Right renal pelvis (tissue), 4 donors: Measurements from ENCODE around the gene ANKS3. TPM values are rescaled to one million over a fixed set of nuclear protein-coding genes. Genes with fewer than 3 reads are reported as not detected.
"Not testable (repeated sequence)": the region's sequence is repeated elsewhere in the genome, so short reads cannot be mapped to it uniquely, and the experiment has no call there.

Source experiments
- DNase-seq, 4 donors: peaks; one replicate each; pipeline ENCODE4 v3.0.0-alpha.2; 2013; ENCODE audit warnings: low read depth in 4 of 4, low spot score in 3 of 4, missing footprints in 1 of 4
- polyA plus RNA-seq, 4 donors: library from polyadenylated mRNA; unstranded; fragments of 120-200 nt; gene quantifications; one replicate each; pipeline ENCODE4 v1.2.1, GENCODE V29; 2013; ENCODE audit not compliant: insufficient read length in 4 of 4

The ANKS3 gene
- polyA plus RNA-seq, 4 donors = 20.8 to 24.0 (median 22.8) TPM

DNA sequence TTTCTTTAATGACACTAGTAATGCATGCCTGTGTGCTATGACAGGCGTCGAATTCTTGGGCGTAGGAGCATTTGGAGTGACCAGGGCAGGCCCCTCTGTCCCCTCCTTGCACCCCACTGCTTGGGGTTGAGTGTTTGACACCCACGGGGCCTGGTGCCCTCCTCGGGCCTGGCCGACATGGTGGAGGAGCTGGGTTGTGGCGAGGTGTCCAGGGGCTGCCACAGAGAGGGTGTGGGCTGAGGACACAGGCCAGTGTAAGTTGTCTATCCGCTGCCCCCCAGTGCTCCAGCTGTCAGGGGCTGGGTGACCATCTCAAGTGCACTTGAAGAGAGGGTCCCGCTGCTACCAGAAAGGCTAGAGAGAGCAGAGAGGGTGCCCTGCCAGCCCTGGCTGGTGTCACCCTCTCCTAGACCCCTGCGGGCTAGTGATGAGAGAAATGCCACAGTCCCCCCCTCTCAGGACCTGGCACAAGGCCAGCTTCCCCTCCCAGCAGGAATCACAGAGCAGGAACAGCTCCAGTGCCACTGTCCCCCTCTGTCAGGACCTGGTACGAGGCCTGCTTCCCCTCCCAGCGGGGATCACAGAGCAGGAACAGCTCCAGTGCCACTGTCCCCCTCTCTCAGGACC is 79.0 kb downstream of the ANKS3 start:
- DNase-seq = no peak

GRCh38 chr16:4654011-4654963 is 79.8 kb downstream of the ANKS3 start:
- DNase-seq = no peak

DNA sequence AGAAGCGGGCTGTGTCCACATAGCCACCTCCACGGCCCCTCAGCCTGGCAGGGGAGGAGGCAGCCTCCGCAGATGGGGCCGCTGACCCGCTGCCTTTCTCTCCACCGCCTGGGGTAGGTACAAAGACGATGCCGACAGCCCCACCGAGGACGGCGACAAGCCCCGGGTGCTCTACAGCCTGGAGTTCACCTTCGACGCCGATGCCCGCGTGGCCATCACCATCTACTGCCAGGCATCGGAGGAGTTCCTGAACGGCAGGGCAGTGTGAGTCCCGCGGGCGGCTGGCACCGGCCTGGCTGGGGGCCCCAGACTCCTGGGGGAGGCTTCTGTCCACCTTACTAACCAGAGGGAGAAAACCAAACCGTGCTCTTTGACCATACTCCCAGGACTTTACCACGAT is 81.5 kb downstream of the ANKS3 start:
- no peak for DNase-seq

DNA sequence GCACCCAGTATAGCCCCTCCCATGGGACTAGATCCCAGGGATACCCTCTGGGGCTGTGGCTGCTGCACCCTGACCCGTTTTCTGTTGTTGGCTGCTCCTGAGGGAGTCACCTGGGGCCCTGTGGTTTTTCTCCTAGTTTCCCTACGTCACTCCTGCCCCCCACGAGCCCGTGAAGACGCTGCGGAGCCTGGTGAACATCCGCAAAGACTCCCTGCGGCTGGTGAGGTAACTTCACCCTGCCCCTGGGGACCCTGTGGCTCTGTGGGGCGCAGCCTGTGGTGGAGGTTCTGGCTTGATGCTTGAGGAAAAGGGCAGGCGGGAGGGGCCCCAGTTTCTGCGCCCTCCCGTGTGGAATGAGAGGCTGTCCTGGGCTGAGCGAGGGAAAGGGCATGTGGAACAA is 82.2 kb downstream of the ANKS3 start:
- DNase-seq = no peak

- not testable (repeated sequence) for DNase-seq
These were observed 83.5 kb downstream of the ANKS3 start for GRCh38 chr16:4650443-4651074.

DNA sequence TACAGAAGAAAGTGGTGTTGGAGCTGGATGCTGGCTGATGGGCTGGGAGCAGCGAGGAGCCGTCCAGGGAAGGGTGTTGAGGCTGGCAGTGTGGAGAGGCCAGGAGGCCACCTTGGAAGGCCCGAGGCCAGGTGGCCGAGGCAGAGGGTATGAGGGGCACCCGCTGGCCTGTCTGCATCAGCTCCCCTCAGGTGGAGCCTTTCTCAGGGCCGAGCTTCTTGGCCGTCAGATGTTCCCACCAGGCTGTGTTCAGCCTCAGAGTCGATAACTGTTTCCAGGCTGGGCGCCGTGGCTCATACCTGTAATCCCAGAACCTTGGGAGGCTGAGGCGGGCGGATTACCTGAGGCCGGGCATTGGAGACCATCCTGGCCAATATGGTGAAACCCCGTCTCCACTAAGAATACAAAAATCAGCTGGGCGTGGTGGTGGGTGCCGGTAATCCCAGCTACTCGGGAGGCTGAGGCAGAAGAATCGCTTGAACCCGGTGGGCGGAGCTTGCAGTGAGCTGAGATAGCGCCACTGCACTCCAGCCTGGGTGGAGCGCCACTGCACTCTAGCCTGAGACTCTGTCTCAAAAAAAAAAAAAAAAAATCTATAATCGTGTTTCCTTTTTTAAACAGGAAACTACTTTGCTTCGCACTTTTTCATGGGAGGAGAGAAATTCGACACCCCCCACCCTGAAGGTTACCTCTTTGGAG is 84.2 kb downstream of the ANKS3 start:
- DNase-seq = no peak

DNA sequence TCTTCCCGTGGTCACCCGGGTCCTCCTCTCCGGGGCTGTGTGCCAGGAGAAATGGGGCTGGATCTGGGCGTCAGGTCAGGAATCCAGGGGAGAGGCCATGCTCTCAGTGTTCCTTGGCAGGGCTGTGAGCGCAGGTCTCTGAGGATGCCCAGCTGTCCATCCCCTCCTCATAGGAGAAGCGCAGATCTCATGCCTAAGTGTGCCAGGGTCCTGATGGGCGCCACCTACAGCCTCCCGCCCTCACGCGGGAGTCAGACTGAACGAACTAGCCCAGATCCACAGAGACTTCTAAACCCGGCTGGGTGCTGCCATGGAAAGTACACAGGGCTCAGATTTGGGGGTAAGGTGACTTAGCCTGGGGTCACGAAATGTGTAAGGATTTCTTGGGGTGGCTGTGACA is 85.2 kb downstream of the ANKS3 start:
- DNase-seq = no peak

DNA sequence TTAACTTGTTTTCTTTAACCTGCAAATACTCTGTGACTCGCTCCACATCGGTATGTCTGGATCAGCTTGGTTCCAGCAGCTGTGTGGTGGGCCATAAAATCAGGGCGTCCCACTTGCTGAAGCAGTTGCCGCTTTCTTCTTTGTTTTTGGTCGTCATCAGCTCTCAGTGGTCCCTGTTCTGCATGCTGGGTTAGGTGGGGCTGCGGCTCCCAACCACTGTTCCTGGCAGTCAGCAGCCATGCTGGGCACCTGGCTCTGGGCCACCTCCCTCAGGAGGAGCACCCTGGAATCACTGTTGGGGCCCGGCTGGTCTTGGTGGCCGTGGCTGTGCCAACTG is 86.5 kb downstream of the ANKS3 start:
- DNase-seq = no peak

- no peak for DNase-seq
These were observed 87.1 kb downstream of the ANKS3 start for GRCh38 chr16:4646773-4647643.

Other genes with a start within 250 kb of the ANKS3 start
- gene CDIP1, start 195.5 kb downstream of the ANKS3 start, polyA plus RNA-seq = 10 to 100 TPM; 26.4 to 35.3 (median 31.6) TPM
- under 1 TPM; 0.17 to 0.33 (median 0.26) TPM for gene C16orf96, start 177.9 kb downstream of the ANKS3 start, polyA plus RNA-seq
- gene UBALD1, start 119.4 kb downstream of the ANKS3 start, polyA plus RNA-seq = 10 to 100 TPM; 14.4 to 26.8 (median 15.3) TPM
- 10 to 100 TPM; 42.1 to 63.2 (median 47.1) TPM for gene MGRN1, start 109.4 kb downstream of the ANKS3 start, polyA plus RNA-seq
- 10 to 100 TPM; 39.7 to 55.9 (median 43.3) TPM for gene NUDT16L1, start 40.7 kb downstream of the ANKS3 start, polyA plus RNA-seq
- gene DNAAF8, start 266 bp upstream of the ANKS3 start, polyA plus RNA-seq = 1 to 10 TPM; 2.1 to 2.5 (median 2.3) TPM
- 10 to 100 TPM; 13.8 to 19.2 (median 16.4) TPM for gene ZNF500, start 32.9 kb upstream of the ANKS3 start, polyA plus RNA-seq
- under 1 TPM in 1 of 4 donors, not detected in 3; 0.18 TPM for gene SEPTIN12, start 54.1 kb upstream of the ANKS3 start, polyA plus RNA-seq
- gene SMIM22, start 61.1 kb upstream of the ANKS3 start, polyA plus RNA-seq = 10 to 100 TPM in 2 of 4 donors, 1 to 10 TPM in 2; 7.5 to 12.7 (median 10.9) TPM
- 10 to 100 TPM; 34.8 to 42.1 (median 36.3) TPM for gene ROGDI, start 68.4 kb upstream of the ANKS3 start, polyA plus RNA-seq
- 100 to 1,000 TPM; 123 to 150 (median 139) TPM for gene GLYR1, start 113.0 kb upstream of the ANKS3 start, polyA plus RNA-seq
- gene UBN1, start 113.2 kb upstream of the ANKS3 start, polyA plus RNA-seq = 10 to 100 TPM; 33.4 to 36.1 (median 35.0) TPM
- gene PPL, start 202.9 kb upstream of the ANKS3 start, polyA plus RNA-seq = 10 to 100 TPM; 27.8 to 34.6 (median 28.7) TPM
- gene SEC14L5, start 224.1 kb upstream of the ANKS3 start, polyA plus RNA-seq = under 1 TPM; 0.14 to 0.36 (median 0.26) TPM